C4-2B (cell line): ENCODE measurements around the gene PLCB4.

ENCODE experiments used
- H3K27ac ChIP-seq: fragments of 450-650 bp; 2 replicates; pipeline ENCODE4 v1.5.1; 2017
- ZFX ChIP-seq: fragments of 450-650 bp; IDR thresholded peaks from 2 replicates; pipeline ENCODE4 v1.6.1; 2017
- TF ChIP-seq, protein P1 (sequence below): fragments of 450-650 bp; conservative IDR thresholded peaks from 2 replicates; pipeline ENCODE4 v1.5.1; 2017; ENCODE audit warnings: mild to moderate bottlenecking

PLCB4 gene

GRCh38 chr20:9059931-9060330 lies 9.0 kb upstream of the PLCB4 start:
- no peak overlapping the region for H3K27ac ChIP-seq
- TF ChIP-seq, protein P1, sequence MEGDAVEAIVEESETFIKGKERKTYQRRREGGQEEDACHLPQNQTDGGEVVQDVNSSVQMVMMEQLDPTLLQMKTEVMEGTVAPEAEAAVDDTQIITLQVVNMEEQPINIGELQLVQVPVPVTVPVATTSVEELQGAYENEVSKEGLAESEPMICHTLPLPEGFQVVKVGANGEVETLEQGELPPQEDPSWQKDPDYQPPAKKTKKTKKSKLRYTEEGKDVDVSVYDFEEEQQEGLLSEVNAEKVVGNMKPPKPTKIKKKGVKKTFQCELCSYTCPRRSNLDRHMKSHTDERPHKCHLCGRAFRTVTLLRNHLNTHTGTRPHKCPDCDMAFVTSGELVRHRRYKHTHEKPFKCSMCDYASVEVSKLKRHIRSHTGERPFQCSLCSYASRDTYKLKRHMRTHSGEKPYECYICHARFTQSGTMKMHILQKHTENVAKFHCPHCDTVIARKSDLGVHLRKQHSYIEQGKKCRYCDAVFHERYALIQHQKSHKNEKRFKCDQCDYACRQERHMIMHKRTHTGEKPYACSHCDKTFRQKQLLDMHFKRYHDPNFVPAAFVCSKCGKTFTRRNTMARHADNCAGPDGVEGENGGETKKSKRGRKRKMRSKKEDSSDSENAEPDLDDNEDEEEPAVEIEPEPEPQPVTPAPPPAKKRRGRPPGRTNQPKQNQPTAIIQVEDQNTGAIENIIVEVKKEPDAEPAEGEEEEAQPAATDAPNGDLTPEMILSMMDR: no peak
- no peak for TF ChIP-seq ZFX

DNA sequence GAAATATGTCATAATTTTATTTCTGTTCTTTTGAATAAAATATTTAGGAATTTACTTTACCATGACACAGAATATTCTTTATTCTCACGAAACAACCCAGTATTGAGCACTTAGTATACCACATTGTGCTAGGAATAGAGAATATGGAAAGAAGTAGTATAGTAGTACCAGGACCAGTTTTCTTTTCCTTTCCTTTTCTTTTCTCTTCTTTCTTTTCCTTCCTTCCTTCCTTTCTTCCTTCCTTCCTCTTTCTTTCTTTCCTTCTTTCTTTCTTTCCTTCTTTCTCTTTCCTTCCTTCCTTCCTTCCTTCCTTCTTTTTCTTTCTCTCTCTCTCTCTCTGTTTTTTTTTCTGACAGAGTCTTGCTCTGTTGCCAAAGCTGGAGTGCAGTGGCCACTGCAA lies 7.5 kb upstream of the PLCB4 start:
- no peak overlapping the region for H3K27ac ChIP-seq

GRCh38 chr20:9062066-9062465 lies 6.8 kb upstream of the PLCB4 start:
- no peak for TF ChIP-seq ZFX
- TF ChIP-seq, protein P1: no peak

More for the DNA sequence above, 7.5 kb upstream of the PLCB4 start:
- TF ChIP-seq, protein P1: no peak
- TF ChIP-seq ZFX: no peak

GRCh38 chr20:9066191-9066590 lies 2.7 kb upstream of the PLCB4 start:
- no peak overlapping the region for H3K27ac ChIP-seq
- TF ChIP-seq ZFX: no peak
- TF ChIP-seq, protein P1: no peak

More at GRCh38 chr20:9062066-9062465, 6.8 kb upstream of the PLCB4 start:
- no peak overlapping the region for H3K27ac ChIP-seq

GRCh38 chr20:9068233-9068801 lies 570 bp upstream of the PLCB4 start:
- H3K27ac ChIP-seq: peak overlapping the region; percentile 95
- no peak for TF ChIP-seq ZFX
- TF ChIP-seq, protein P1: no peak

GRCh38 chr20:9070304-9070703 lies 1.4 kb downstream of the PLCB4 start:
- no peak for TF ChIP-seq ZFX
- TF ChIP-seq, protein P1: no peak
- no peak overlapping the region for H3K27ac ChIP-seq

DNA sequence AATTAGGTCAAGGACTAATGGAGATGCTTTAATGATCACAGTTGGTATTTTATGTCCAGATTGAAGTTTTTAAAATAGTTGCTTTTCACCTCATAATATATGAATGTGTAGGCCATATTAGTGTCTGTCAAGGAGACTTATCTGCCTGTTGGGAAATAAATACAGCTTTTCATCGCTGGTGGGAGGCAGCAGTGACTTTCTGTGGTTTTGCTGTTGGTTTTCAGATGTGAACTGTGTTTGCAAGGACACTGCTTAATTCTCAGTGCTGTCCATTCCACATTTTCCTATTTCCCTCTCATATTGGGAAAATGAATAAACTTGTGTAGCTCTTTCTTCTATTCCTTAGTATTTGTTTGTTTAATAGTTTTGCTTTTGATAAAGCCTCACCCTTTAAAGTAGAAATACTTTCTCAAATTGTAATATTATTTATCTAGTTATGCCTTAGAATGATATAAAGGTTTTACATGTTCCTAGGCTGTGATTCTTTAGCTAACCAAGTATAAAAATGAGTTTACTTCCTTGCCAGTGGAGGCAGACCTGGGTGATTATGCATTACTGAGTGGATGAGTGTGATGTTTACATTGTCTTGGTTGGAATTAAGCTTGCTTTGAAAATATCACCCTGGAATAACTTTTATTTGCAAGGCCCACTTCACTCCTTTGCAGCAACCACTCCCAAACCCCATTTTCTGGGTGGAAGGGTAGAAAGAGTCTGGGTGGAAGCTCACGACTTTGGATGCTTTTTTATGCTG lies 3.3 kb downstream of the PLCB4 start:
- TF ChIP-seq, protein P1: 0 out of 2 replicates have a peak, but pooled peaks have one; percentile 4
- no peak for TF ChIP-seq ZFX
- H3K27ac ChIP-seq: no peak overlapping the region
